SH-SY5Y (cell line): ENCODE data around the gene CYP1A2.

Source experiments
- GATA2 ChIP-seq: IDR thresholded peaks from 2 replicates; pipeline ENCODE4 v1.6.1; 2011; ENCODE audit warnings: mild to moderate bottlenecking, low read depth, low read length
- GATA3 ChIP-seq: IDR thresholded peaks from 2 replicates; pipeline ENCODE4 v1.6.1; 2011; ENCODE audit warnings: low read depth, mild to moderate bottlenecking, low read length, moderate library complexity

GRCh38 chr15:74773329-74773728, 24.7 kb downstream of the CYP1A2 start:
- no peak for TF ChIP-seq GATA3
- no peak for TF ChIP-seq GATA2
